ENCODE results near the gene TMEM245.

TMEM245 gene

DNA sequence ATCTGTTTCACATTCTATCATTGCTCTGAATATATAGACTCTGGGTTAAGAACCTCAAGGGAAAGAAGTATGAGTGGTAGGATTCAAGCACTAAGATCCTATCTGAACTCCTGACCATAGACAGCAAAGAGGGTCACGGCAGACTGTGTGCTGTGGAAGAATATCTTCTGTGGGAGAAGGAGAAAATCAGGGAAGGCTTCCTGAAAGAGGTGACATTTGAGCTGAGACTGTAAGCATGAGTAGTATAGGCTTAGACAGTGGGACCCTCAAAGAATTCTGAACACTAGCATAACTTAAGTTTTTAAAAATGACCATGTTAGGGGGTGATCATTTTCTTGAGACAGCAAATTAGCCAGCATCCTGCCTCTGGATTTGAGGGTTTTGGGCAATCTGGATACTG, 43.4 kb upstream of the TMEM245 start:
- TF ChIP-seq, protein P1, sequence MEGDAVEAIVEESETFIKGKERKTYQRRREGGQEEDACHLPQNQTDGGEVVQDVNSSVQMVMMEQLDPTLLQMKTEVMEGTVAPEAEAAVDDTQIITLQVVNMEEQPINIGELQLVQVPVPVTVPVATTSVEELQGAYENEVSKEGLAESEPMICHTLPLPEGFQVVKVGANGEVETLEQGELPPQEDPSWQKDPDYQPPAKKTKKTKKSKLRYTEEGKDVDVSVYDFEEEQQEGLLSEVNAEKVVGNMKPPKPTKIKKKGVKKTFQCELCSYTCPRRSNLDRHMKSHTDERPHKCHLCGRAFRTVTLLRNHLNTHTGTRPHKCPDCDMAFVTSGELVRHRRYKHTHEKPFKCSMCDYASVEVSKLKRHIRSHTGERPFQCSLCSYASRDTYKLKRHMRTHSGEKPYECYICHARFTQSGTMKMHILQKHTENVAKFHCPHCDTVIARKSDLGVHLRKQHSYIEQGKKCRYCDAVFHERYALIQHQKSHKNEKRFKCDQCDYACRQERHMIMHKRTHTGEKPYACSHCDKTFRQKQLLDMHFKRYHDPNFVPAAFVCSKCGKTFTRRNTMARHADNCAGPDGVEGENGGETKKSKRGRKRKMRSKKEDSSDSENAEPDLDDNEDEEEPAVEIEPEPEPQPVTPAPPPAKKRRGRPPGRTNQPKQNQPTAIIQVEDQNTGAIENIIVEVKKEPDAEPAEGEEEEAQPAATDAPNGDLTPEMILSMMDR (conservative IDR thresholded peaks at IDR 0.05; ENCODE audit: low read depth) = no peak
- ChIA-PET POLR2A (ENCODE audit: low non-redundant PET) (no interaction called here), CTCF (no interaction called here)

DNA sequence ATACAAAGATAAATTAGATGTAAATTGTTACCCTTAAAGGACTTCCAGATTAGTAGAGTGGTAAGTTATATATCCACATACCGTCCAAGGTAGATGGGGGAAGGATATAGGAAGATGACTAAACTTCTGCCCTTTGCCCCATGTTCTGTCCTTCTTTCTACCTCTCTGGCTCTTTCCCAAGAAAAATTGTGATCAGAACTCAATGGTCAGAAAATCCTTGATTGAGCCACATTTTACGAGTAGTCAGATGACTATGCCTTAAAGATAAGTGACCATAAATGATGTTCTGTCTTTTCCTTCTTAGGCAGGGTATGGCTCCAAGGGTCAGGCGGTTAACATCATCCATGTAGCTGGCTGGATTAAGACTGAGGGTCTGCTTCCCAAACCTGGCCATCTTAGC, 42.9 kb upstream of the TMEM245 start:
- DNase-seq (ENCODE audit: low spot score) = no peak
- H3K27ac ChIP-seq = no peak overlapping the region
- TF ChIP-seq, protein P1 (conservative IDR thresholded peaks at IDR 0.05; ENCODE audit: low read depth) = no peak
- ChIA-PET POLR2A (ENCODE audit: low non-redundant PET) (no interaction called here), CTCF (no interaction called here)

More for the DNA sequence above, 43.4 kb upstream of the TMEM245 start:
- no peak overlapping the region for H3K27ac ChIP-seq
- DNase-seq (ENCODE audit: low spot score) = no peak

DNA sequence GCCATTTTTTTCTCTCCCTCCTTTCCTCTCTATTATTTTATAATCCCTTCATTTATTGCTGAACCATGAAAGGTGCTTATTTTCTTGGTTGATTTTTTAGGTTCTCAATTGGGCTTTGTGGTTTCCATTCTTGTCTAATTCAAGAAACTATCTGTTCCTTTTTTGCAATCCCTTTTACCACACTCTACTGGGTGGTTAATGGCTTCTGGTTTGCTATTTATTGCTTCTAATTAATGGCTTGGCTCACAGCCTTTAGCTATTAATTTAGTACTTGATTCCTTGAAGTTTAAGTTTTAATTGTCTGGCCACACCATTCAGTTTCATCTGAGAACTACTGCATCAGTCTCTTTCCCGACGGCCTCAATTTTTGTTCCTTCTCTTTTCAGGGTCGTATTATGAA, 41.7 kb upstream of the TMEM245 start:
- DNase-seq (ENCODE audit: low spot score) = no peak
- ChIA-PET CTCF (interaction anchor here (0.7 kb wide), 1 partner anchor 400 kb away, joined by 3 read pairs; no protein-coding TSS in a partner anchor), POLR2A (ENCODE audit: low non-redundant PET) (no interaction called here)
- no peak overlapping the region for H3K27ac ChIP-seq
- TF ChIP-seq, protein P1 (conservative IDR thresholded peaks at IDR 0.05; ENCODE audit: low read depth) = no peak

DNA sequence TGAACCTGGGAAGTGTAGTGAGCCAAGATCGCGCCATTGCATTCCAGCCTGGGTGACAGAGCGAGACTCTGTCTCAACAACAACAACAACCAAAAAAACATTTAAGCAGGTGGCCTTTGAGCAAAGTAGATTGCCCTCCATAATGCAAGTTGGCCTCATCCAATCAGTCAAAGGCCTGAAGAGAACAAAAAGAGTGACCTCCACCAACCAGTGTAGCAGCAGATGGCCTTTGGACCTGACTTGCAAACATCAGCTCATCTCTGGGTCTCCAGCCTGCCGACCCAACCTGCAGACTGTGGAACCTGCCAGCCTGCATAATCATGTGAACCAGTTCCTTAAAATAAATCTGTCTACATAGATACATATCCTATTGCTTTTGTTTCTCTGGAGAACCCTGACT, 39.8 kb upstream of the TMEM245 start:
- no peak overlapping the region for H3K27ac ChIP-seq
- TF ChIP-seq, protein P1 (conservative IDR thresholded peaks at IDR 0.05; ENCODE audit: low read depth) = no peak
- POLR2A ChIA-PET (ENCODE audit: low non-redundant PET) = no interaction called here
- DNase-seq (ENCODE audit: low spot score) = no peak
- CTCF ChIA-PET = no interaction called here

DNA sequence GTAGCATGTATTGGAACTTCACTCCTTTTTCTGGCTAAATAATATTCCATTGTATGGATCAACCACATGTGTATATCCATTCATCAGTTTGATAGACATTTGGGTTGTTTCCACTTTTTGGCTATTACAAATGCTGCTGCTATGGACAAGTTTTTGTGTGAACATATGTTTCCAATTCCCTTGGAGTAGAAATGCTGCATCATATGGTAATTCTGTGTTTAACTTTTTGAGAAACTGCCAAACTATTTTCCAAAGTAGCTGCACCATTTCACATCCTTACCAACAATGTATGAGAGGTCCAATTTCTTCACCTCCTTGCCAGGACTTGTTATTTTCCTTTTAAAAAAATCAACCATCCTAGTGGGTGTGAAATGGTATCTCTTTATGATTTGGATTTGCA, 38.9 kb upstream of the TMEM245 start:
- CTCF ChIA-PET = interaction anchor here (0.6 to 0.7 kb wide), 4 partner anchors 128 to 310 kb away, joined by 3 to 12 read pairs (median 4); no protein-coding TSS in a partner anchor
- DNase-seq (ENCODE audit: low spot score) = no peak
- POLR2A ChIA-PET (ENCODE audit: low non-redundant PET) = no interaction called here
- H3K27ac ChIP-seq = no peak overlapping the region
- TF ChIP-seq, protein P1 (conservative IDR thresholded peaks at IDR 0.05; ENCODE audit: low read depth) = no peak

DNA sequence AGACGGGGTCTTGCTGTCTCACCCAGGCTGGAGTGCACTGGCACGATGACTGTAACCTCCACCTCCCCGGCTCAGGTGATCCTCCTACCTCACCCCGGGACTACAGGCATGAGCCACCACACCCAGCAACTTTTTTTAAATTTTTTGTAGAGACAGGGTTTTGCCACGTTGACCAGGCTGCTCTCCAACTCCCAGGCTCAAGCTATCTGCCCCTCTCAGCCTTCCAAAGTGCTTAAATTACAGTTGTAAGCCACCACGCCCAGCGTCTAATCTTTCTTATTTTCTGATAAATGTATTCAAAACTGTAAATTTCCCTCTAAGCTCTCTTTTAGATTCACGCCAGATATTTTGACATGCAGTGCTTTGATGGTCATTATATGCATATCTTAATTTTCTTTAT, 37.0 kb upstream of the TMEM245 start:
- ChIA-PET POLR2A (ENCODE audit: low non-redundant PET) (no interaction called here), CTCF (interaction anchor here (0.6 kb wide), 1 partner anchor 207 kb away, joined by 5 read pairs; no protein-coding TSS in a partner anchor)
- TF ChIP-seq, protein P1 (conservative IDR thresholded peaks at IDR 0.05; ENCODE audit: low read depth) = no peak
- DNase-seq (ENCODE audit: low spot score) = no peak
- no peak overlapping the region for H3K27ac ChIP-seq

Data from RWPE1 (cell line).